Measurements from ENCODE around the gene IFT22.

DNA sequence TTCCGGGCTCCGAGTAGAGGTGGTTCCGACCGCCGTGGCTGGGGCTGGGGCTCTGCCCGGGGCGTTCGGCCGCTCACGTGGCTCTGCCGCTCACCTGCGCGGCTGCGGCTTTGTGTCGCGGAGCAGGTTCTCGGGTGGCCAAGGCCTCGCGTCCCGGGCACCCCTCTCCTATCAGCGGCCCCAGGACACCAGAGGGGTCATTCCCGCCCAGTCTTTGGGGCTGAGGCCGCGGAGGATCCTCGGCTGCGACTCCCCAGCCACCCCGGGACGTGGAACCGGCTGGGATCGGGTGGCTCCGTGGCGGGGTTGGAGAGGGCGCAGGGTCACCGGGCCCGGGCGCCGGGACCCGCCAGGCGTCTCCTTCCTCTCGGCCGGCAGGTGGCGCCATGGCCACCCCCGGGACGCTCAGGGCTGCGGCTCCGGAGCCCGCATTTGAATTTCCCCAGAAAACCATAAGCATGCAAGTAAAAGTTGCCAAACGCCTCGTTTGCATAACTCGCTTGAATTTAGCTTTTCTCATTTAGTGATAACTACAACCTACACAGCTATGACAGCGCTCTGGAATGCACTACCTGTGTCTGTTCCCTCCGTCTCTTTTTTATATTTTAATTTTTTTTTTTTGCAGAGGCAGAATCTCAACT is 42.2 kb upstream of the IFT22 start:
- TF ChIP-seq, protein P1, sequence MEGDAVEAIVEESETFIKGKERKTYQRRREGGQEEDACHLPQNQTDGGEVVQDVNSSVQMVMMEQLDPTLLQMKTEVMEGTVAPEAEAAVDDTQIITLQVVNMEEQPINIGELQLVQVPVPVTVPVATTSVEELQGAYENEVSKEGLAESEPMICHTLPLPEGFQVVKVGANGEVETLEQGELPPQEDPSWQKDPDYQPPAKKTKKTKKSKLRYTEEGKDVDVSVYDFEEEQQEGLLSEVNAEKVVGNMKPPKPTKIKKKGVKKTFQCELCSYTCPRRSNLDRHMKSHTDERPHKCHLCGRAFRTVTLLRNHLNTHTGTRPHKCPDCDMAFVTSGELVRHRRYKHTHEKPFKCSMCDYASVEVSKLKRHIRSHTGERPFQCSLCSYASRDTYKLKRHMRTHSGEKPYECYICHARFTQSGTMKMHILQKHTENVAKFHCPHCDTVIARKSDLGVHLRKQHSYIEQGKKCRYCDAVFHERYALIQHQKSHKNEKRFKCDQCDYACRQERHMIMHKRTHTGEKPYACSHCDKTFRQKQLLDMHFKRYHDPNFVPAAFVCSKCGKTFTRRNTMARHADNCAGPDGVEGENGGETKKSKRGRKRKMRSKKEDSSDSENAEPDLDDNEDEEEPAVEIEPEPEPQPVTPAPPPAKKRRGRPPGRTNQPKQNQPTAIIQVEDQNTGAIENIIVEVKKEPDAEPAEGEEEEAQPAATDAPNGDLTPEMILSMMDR (IDR thresholded peaks at IDR 0.05), result peak; percentile 55 to 89 (median 73)
- TF ChIP-seq EP300 (IDR thresholded peaks at IDR 0.05), result no peak
